ENCODE data around the gene KLHL2. TPM values are rescaled to one million over a fixed set of nuclear protein-coding genes. Genes with fewer than 3 reads are reported as not detected.

The KLHL2 gene
- total and polyA plus RNA-seq, 2 of the 13 experiments (the other 11 are each of a cell fraction or from before 2014, with no cell fraction given) = 9.2 to 17.6 TPM

GRCh38 chr4:165326831-165327210 is 119.5 kb downstream of the KLHL2 start (continued):
- no peak for TF ChIP-seq BCL3 (CRISPR knock-in tag; IDR thresholded peaks at IDR 0.05)
- TF ChIP-seq CEBPB (IDR thresholded peaks at IDR 0.05; ENCODE audit: borderline replicate concordance, low read depth, low read length) = 0 out of 2 replicates have a peak, but pooled peaks have one; percentile 27
- TF ChIP-seq TGIF2 (CRISPR knock-in tag; IDR thresholded peaks at IDR 0.05) = 0 out of 2 replicates have a peak, but pooled peaks have one; percentile 26
- TF ChIP-seq CC2D1A (CRISPR knock-in tag; IDR thresholded peaks at IDR 0.05) = no peak
- no peak for TF ChIP-seq FUBP1 (CRISPR knock-in tag; IDR thresholded peaks at IDR 0.05; ENCODE audit: borderline replicate concordance)
- no peak for TF ChIP-seq SCMH1 (CRISPR knock-in tag; IDR thresholded peaks at IDR 0.05; ENCODE audit: borderline replicate concordance)
- no peak for TF ChIP-seq ZNF674 (CRISPR knock-in tag; IDR thresholded peaks at IDR 0.05; ENCODE audit: low read depth)
- no peak for TF ChIP-seq ZNF609 (CRISPR knock-in tag; IDR thresholded peaks at IDR 0.05; ENCODE audit: borderline replicate concordance)
- TF ChIP-seq SOX13 (IDR thresholded peaks at IDR 0.05) = no peak
- peak in 1 of 2 experiments; percentile 52; a peak in 1 of 4 replicates for TF ChIP-seq SOX13 (CRISPR knock-in tag; conservative IDR thresholded peaks at IDR 0.05 in 1 of 2, IDR thresholded peaks at IDR 0.05 in 1 of 2)
- 0 out of 2 replicates have a peak, but pooled peaks have one; percentile 17 for TF ChIP-seq ZNF546 (CRISPR knock-in tag; conservative IDR thresholded peaks at IDR 0.05)
- no peak for TF ChIP-seq ARID3A (IDR thresholded peaks at IDR 0.05; ENCODE audit: low read depth, low read length)
- TF ChIP-seq PRMT3 (CRISPR knock-in tag; IDR thresholded peaks at IDR 0.05; ENCODE audit: borderline replicate concordance, low read depth) = no peak
- no peak for TF ChIP-seq ZNF75D (CRISPR knock-in tag; IDR thresholded peaks at IDR 0.05; ENCODE audit: borderline replicate concordance)
- TF ChIP-seq SIX4 (CRISPR knock-in tag; IDR thresholded peaks at IDR 0.05) = no peak
- no peak for TF ChIP-seq ZNF282 (IDR thresholded peaks at IDR 0.05; ENCODE audit: partially characterized antibody)
